Neural cell (in vitro differentiated cells): ENCODE measurements around the gene CACNG8. TPM values are rescaled to one million over a fixed set of nuclear protein-coding genes. Genes with fewer than 3 reads are reported as not detected.

ENCODE experiments used
- H2AFZ ChIP-seq: fragments of 200-600, 300-800 bp; sonication (generic), shearing (Covaris generic); 2 replicates; pipeline ENCODE4 v1.6.0; 2014; ENCODE audit warnings: low read depth, mild to moderate bottlenecking, antibody characterized with exemption, low read length, moderate library complexity
- H3F3A ChIP-seq: fragments of 200-600 bp; shearing (Covaris generic); 2 replicates; pipeline ENCODE4 v1.6.1; 2016; ENCODE audit warnings: mild to moderate bottlenecking, moderate library complexity, mixed read lengths, antibody characterized with exemption, low read length; ENCODE audit not compliant: insufficient read depth, poor library complexity, severe bottlenecking
- H3K27ac ChIP-seq: fragments of 200-600, 300-800 bp; sonication (generic), shearing (Covaris generic); 2 replicates; pipeline ENCODE4 v1.5.1; 2014; ENCODE audit warnings: mild to moderate bottlenecking, low read length, moderate library complexity
- H3K27me3 ChIP-seq: fragments of 300-800, 200-600 bp; sonication (generic), shearing (Covaris generic); 2 replicates; pipeline ENCODE4 v1.6.0; 2014; ENCODE audit warnings: mild to moderate bottlenecking, low read depth, low read length, moderate library complexity; ENCODE audit not compliant: insufficient read depth
- H3K36me3 ChIP-seq: fragments of 300-800, 200-600 bp; sonication (generic), shearing (Covaris generic); 2 replicates; pipeline ENCODE4 v1.5.1; 2014; ENCODE audit warnings: mild to moderate bottlenecking, antibody characterized with exemption, low read length, moderate library complexity; ENCODE audit not compliant: insufficient read depth
- H3K4me2 ChIP-seq: fragments of 300-800, 200-600 bp; sonication (generic), shearing (Covaris generic); 2 replicates; pipeline ENCODE4 v1.6.0; 2014; ENCODE audit warnings: mild to moderate bottlenecking, low read length
- H3K4me3 ChIP-seq: fragments of 300-800, 200-600 bp; sonication (generic), shearing (Covaris generic); 2 replicates; pipeline ENCODE4 v1.5.1; 2014; ENCODE audit warnings: mild to moderate bottlenecking, low read length, moderate library complexity
- H3K79me2 ChIP-seq: fragments of 200-600 bp; shearing (Covaris generic); replicated peaks from 2 replicates; pipeline ENCODE4 v1.6.0; 2014; ENCODE audit warnings: mild to moderate bottlenecking, low read length, moderate library complexity; ENCODE audit not compliant: insufficient read depth
- H3K9ac ChIP-seq: fragments of 300-800, 200-600 bp; sonication (generic), shearing (Covaris generic); 2 replicates; pipeline ENCODE4 v1.6.1; 2016; ENCODE audit warnings: mild to moderate bottlenecking, low read length, mixed read lengths
- H3K9me2 ChIP-seq: fragments of 200-600 bp; shearing (Covaris generic); 2 replicates; pipeline ENCODE4 v1.6.1; 2016; ENCODE audit warnings: mild to moderate bottlenecking, low read length, mixed read lengths; ENCODE audit not compliant: insufficient read depth
- H3K9me3 ChIP-seq: fragments of 200-600, 300-800 bp; sonication (generic), shearing (Covaris generic); 2 replicates; pipeline ENCODE4 v1.6.1; 2016; ENCODE audit warnings: mild to moderate bottlenecking, mixed run types, low read length, moderate library complexity, mixed read lengths
- H4K20me1 ChIP-seq: fragments of 200-600 bp; shearing (Covaris generic); 2 replicates; pipeline ENCODE4 v1.6.1; 2016; ENCODE audit warnings: mild to moderate bottlenecking, mixed run types; ENCODE audit not compliant: insufficient read depth
- EP300 ChIP-seq: fragments of 450-650 bp; conservative IDR thresholded peaks from 2 replicates; pipeline ENCODE4 v1.6.1; 2014; ENCODE audit warnings: antibody characterized with exemption, mild to moderate bottlenecking, moderate library complexity; ENCODE audit not compliant: poor library complexity, severe bottlenecking
- EZH2 ChIP-seq: fragments of 200-600, 300-800 bp; shearing (Covaris generic), sonication (generic); IDR thresholded peaks from 2 replicates; pipeline ENCODE4 v1.6.1; 2014; ENCODE audit warnings: antibody characterized with exemption, low read length, borderline replicate concordance, mild to moderate bottlenecking; ENCODE audit not compliant: insufficient read depth, poor library complexity, severe bottlenecking
- MXI1 ChIP-seq: fragments of 450-650 bp; conservative IDR thresholded peaks from 2 replicates; pipeline ENCODE4 v1.6.1; 2014; ENCODE audit warnings: antibody characterized with exemption, mild to moderate bottlenecking; ENCODE audit not compliant: poor library complexity, severe bottlenecking
- POLR2AphosphoS5 ChIP-seq: IDR thresholded peaks from 2 replicates; pipeline ENCODE4 v1.6.1; 2012
- RAD21 ChIP-seq: fragments of 450-650 bp; conservative IDR thresholded peaks from 2 replicates; pipeline ENCODE4 v1.6.1; 2014; ENCODE audit warnings: antibody characterized with exemption, mild to moderate bottlenecking, moderate library complexity
- REST ChIP-seq: IDR thresholded peaks from 2 replicates; pipeline ENCODE4 v1.6.1; 2012; ENCODE audit warnings: borderline replicate concordance
- SMC3 ChIP-seq: fragments of 450-650 bp; conservative IDR thresholded peaks from 2 replicates; pipeline ENCODE4 v1.6.1; 2014; ENCODE audit warnings: antibody characterized with exemption, mild to moderate bottlenecking, moderate library complexity; ENCODE audit not compliant: poor library complexity
- TAF1 ChIP-seq: IDR thresholded peaks from 2 replicates; pipeline ENCODE4 v1.6.1; 2012; ENCODE audit warnings: low read depth
- polyA plus RNA-seq: library from polyadenylated mRNA; depleted of rRNA; stranded (reverse); fragments of >200 nt; gene quantifications from 2 replicates; pipeline ENCODE4 v1.2.3, GENCODE V29; 2014
- TF ChIP-seq, protein P1 (sequence below): fragments of 450-650 bp; IDR thresholded peaks from 2 replicates; pipeline ENCODE4 v1.5.1; 2014; ENCODE audit warnings: antibody characterized with exemption, mild to moderate bottlenecking, moderate library complexity; ENCODE audit not compliant: poor library complexity, severe bottlenecking

CACNG8 gene
- polyA plus RNA-seq, 1 donor from 2014 or later, result 3.3 TPM

DNA sequence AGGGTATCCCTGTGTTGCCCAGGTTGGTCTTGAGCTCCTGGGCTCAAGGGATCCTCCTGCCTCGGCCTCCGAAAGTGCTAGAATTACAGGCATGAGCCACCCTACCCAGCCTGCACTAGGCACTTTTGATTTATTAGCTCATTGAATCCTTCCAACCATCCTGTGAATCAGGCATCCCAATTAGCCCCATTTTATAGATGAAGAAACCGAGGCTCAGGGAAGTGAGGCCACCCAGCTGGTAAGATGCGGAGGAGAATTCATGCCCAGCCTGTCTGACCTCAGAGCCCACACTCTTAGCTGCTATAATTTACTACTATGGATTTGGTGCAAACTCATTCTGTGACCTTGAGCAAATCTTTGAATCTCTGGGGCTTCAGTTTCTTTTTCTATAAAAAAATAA, 17.8 kb upstream of the CACNG8 start:
- H3K9me2 ChIP-seq, result no peaks in the 10 kb centered on the region
- no peak overlapping the region for H3K9ac ChIP-seq
- no peaks in the 10 kb centered on the region for H3F3A ChIP-seq
- no peak overlapping the region for H2AFZ ChIP-seq
- H4K20me1 ChIP-seq, result no peaks in the 10 kb centered on the region
- H3K9me3 ChIP-seq, result no peaks in the 10 kb centered on the region
- no peak overlapping the region for H3K4me3 ChIP-seq
- no peak overlapping the region for H3K27ac ChIP-seq
- H3K4me2 ChIP-seq, result no peak overlapping the region
- no peak for TF ChIP-seq RAD21
- TF ChIP-seq POLR2AphosphoS5, result no peak
- TF ChIP-seq TAF1, result no peak
- no peak for TF ChIP-seq SMC3
- TF ChIP-seq EZH2, result no peak
- TF ChIP-seq EP300, result no peak
- TF ChIP-seq, protein P1, sequence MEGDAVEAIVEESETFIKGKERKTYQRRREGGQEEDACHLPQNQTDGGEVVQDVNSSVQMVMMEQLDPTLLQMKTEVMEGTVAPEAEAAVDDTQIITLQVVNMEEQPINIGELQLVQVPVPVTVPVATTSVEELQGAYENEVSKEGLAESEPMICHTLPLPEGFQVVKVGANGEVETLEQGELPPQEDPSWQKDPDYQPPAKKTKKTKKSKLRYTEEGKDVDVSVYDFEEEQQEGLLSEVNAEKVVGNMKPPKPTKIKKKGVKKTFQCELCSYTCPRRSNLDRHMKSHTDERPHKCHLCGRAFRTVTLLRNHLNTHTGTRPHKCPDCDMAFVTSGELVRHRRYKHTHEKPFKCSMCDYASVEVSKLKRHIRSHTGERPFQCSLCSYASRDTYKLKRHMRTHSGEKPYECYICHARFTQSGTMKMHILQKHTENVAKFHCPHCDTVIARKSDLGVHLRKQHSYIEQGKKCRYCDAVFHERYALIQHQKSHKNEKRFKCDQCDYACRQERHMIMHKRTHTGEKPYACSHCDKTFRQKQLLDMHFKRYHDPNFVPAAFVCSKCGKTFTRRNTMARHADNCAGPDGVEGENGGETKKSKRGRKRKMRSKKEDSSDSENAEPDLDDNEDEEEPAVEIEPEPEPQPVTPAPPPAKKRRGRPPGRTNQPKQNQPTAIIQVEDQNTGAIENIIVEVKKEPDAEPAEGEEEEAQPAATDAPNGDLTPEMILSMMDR, result no peak
- H3K36me3 ChIP-seq, result no peaks in the 10 kb centered on the region
- no peaks in the 10 kb centered on the region for H3K27me3 ChIP-seq
- no peaks in the 10 kb centered on the region for H3K79me2 ChIP-seq

DNA sequence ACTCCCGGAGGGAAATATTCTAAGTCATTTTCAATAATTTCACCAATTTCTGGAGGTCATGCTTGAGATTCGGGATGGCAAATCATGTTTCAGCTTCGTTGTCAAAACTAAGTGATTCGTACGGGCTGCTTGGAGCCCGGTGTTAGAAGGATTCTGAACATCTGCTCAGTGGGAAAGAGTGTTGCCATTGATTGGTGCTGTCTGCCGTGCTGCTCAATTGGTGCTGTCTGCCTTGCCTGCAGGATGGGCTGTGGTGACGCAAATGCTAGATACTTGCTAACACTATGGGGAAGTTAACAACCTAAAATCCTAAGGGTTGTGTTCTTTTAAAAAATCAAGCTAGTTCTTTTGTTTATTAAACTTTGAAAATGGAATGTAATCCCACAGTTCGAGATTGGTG, 17.3 kb upstream of the CACNG8 start:
- H3K79me2 ChIP-seq, result no peaks in the 10 kb centered on the region
- no peaks in the 10 kb centered on the region for H3K9me3 ChIP-seq
- H4K20me1 ChIP-seq, result no peaks in the 10 kb centered on the region
- H3K36me3 ChIP-seq, result no peaks in the 10 kb centered on the region
- H2AFZ ChIP-seq, result no peak overlapping the region
- H3K9ac ChIP-seq, result no peak overlapping the region
- H3K4me2 ChIP-seq, result no peak overlapping the region
- no peaks in the 10 kb centered on the region for H3F3A ChIP-seq
- no peak for TF ChIP-seq RAD21
- TF ChIP-seq EZH2, result no peak
- TF ChIP-seq, protein P1, result no peak
- TF ChIP-seq MXI1, result no peak
- TF ChIP-seq TAF1, result no peak
- TF ChIP-seq REST, result no peak
- no peak for TF ChIP-seq EP300
- no peak for TF ChIP-seq POLR2AphosphoS5
- no peak for TF ChIP-seq SMC3
- H3K27ac ChIP-seq, result no peak overlapping the region
- no peaks in the 10 kb centered on the region for H3K9me2 ChIP-seq
- H3K27me3 ChIP-seq, result no peaks in the 10 kb centered on the region
- no peak overlapping the region for H3K4me3 ChIP-seq
